ENCODE results near the gene KCND1.

Gene KCND1

DNA sequence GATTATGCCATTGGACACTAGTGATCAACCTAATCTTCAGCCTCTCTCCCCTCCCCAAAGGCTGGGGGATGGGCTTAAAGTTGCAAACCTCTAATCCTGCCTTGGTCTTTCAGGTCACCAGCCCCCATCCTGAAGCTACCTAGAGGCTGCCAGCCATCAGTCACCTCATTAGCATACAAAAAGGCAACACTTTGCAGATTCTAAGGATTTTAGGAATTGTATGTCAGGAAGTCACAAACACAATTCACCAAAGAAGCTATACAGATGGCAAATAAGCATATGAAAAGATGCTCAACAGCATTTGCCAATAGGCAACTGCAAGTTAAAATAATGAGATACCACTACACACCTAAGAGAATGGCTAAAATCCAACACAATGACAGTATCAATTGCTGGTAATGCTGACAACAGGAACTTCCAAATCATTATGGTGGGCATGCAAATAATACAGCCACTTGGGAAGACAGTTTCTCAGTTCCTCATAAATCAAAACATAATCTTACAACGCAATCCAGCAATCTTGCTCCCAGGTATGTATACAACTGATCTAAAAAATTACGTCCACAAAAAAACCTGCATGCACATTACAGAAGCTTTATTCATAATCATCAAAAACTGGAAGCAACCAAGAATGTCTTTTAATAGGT, 43.8 kb downstream of the KCND1 start:
- DNase-seq = no peak
- H3K36me3 ChIP-seq (replicated peaks; ENCODE audit: insufficient read depth, low read length) = no peaks in the 10 kb centered on the region
- H3K9me3 ChIP-seq (replicated peaks; ENCODE audit: insufficient read depth, low read length) = no peaks in the 10 kb centered on the region
- no peaks in the 10 kb centered on the region for H4K20me1 ChIP-seq (ENCODE audit: insufficient read depth, low read length)
- no peak overlapping the region for H3K4me3 ChIP-seq (ENCODE audit: low read length)
- H3K4me1 ChIP-seq (ENCODE audit: low read length) = peaks cover 9% of the 10 kb centered on the region
- H3K9ac ChIP-seq (ENCODE audit: low read length) = no peak overlapping the region
- H3F3A ChIP-seq (ENCODE audit: insufficient read depth, low read length) = no peaks in the 10 kb centered on the region
- no peaks in the 10 kb centered on the region for H3K27me3 ChIP-seq (replicated peaks; ENCODE audit: insufficient read depth, low read length)
- H2AFZ ChIP-seq (ENCODE audit: low read length) = no peak overlapping the region
- TF ChIP-seq EZH2 (optimal IDR thresholded peaks at IDR 0.05; ENCODE audit: low read depth, low read length) (no peak), EZH2phosphoT487 (IDR thresholded peaks at IDR 0.05; ENCODE audit: low read length) (no peak)
- TF ChIP-seq, protein P1, sequence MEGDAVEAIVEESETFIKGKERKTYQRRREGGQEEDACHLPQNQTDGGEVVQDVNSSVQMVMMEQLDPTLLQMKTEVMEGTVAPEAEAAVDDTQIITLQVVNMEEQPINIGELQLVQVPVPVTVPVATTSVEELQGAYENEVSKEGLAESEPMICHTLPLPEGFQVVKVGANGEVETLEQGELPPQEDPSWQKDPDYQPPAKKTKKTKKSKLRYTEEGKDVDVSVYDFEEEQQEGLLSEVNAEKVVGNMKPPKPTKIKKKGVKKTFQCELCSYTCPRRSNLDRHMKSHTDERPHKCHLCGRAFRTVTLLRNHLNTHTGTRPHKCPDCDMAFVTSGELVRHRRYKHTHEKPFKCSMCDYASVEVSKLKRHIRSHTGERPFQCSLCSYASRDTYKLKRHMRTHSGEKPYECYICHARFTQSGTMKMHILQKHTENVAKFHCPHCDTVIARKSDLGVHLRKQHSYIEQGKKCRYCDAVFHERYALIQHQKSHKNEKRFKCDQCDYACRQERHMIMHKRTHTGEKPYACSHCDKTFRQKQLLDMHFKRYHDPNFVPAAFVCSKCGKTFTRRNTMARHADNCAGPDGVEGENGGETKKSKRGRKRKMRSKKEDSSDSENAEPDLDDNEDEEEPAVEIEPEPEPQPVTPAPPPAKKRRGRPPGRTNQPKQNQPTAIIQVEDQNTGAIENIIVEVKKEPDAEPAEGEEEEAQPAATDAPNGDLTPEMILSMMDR (IDR thresholded peaks at IDR 0.05; ENCODE audit: low read length) = no peak
- no peak overlapping the region for H3K4me2 ChIP-seq (ENCODE audit: low read depth, low read length)
- peaks cover 62% of the 10 kb centered on the region for H3K79me2 ChIP-seq (ENCODE audit: low read length)
- no peaks in the 10 kb centered on the region for H3K9me2 ChIP-seq (replicated peaks; ENCODE audit: insufficient read depth, low read length)
- H3K27ac ChIP-seq (ENCODE audit: low read length) = no peak overlapping the region

DNA sequence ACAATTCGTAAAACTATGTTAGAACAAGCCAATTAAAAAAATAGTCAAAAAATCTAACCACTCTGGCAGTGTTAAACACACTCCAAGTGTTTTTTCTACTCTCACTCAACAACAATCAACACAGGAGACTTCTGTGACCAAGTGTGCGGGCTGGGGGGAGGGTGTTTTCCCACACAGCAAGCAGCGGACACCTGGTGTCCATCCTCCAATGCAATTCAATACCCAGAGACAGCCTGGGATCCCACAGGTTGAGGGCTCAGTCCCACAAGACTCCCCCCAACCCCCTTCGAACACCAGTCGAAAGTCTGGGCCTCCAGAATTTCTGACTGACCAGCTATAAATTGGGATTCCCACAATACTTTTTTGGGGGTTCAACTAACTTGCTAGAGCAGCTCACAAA, 44.5 kb downstream of the KCND1 start:
- Histone ChIP-seq H3K4me3 (ENCODE audit: low read length) (no peak overlapping the region), H3F3A (ENCODE audit: insufficient read depth, low read length) (no peaks in the 10 kb centered on the region), H3K27me3 (replicated peaks; ENCODE audit: insufficient read depth, low read length) (no peaks in the 10 kb centered on the region), H3K9ac (ENCODE audit: low read length) (no peak overlapping the region), H3K27ac (ENCODE audit: low read length) (no peak overlapping the region), H3K9me3 (replicated peaks; ENCODE audit: insufficient read depth, low read length) (no peaks in the 10 kb centered on the region), H3K79me2 (ENCODE audit: low read length) (peaks cover 63% of the 10 kb centered on the region), H3K4me1 (ENCODE audit: low read length) (peaks cover 7% of the 10 kb centered on the region), H3K9me2 (replicated peaks; ENCODE audit: insufficient read depth, low read length) (no peaks in the 10 kb centered on the region), H3K4me2 (ENCODE audit: low read depth, low read length) (no peak overlapping the region), H3K36me3 (replicated peaks; ENCODE audit: insufficient read depth, low read length) (no peaks in the 10 kb centered on the region), H2AFZ (ENCODE audit: low read length) (no peak overlapping the region), H4K20me1 (ENCODE audit: insufficient read depth, low read length) (no peaks in the 10 kb centered on the region)
- TF ChIP-seq EZH2 (optimal IDR thresholded peaks at IDR 0.05; ENCODE audit: low read depth, low read length) = no peak
- TF ChIP-seq, protein P1 (IDR thresholded peaks at IDR 0.05; ENCODE audit: low read length) = no peak
- TF ChIP-seq EZH2phosphoT487 (IDR thresholded peaks at IDR 0.05; ENCODE audit: low read length) = no peak
- no peak for DNase-seq

DNA sequence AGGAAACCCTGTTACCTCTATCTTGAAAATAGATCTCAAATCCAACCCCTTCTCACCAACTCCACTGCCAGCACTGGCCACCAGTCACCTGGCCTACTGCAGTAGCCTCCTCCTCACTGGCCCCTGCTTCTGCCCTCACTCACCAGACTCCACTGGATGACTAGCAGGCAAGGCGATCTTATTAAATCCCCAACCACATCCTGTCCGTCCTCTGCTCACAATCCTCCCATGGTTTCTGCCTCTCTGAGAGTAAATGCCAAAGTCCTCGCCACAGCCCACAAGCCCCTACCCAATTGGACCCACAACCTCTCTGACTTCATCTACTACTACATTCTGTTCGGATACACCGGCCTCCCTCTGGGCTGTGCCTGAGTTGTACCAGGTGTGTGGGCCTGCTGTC, 47.4 kb downstream of the KCND1 start:
- Histone ChIP-seq H3K4me1 (ENCODE audit: low read length) (peaks cover 25% of the 10 kb centered on the region), H4K20me1 (ENCODE audit: insufficient read depth, low read length) (no peaks in the 10 kb centered on the region), H3K9ac (ENCODE audit: low read length) (no peak overlapping the region), H3K9me3 (replicated peaks; ENCODE audit: insufficient read depth, low read length) (no peaks in the 10 kb centered on the region), H3K9me2 (replicated peaks; ENCODE audit: insufficient read depth, low read length) (no peaks in the 10 kb centered on the region), H3F3A (ENCODE audit: insufficient read depth, low read length) (peaks cover 22% of the 10 kb centered on the region), H2AFZ (ENCODE audit: low read length) (no peak overlapping the region), H3K36me3 (replicated peaks; ENCODE audit: insufficient read depth, low read length) (no peaks in the 10 kb centered on the region), H3K4me2 (ENCODE audit: low read depth, low read length) (no peak overlapping the region), H3K27ac (ENCODE audit: low read length) (no peak overlapping the region), H3K79me2 (ENCODE audit: low read length) (peaks cover 80% of the 10 kb centered on the region), H3K27me3 (replicated peaks; ENCODE audit: insufficient read depth, low read length) (no peaks in the 10 kb centered on the region), H3K4me3 (ENCODE audit: low read length) (no peak overlapping the region)
- DNase-seq = no peak
- TF ChIP-seq, protein P1 (IDR thresholded peaks at IDR 0.05; ENCODE audit: low read length) = no peak
- TF ChIP-seq EZH2 (optimal IDR thresholded peaks at IDR 0.05; ENCODE audit: low read depth, low read length) (no peak), EZH2phosphoT487 (IDR thresholded peaks at IDR 0.05; ENCODE audit: low read length) (no peak)

Measured in MM.1S (cell line).